SK-N-SH treated with all-trans-retinoic acid at 6 μM for 48 hours (cell line): ENCODE measurements around the gene C17orf107.
A peak's percentile ranks its signal among the peaks of the same experiment; 100 is the strongest.

Source experiments
- ATAC-seq: fragments of 200-7000 bp; cut with Tn5 transposase; 3 replicates; pipeline ENCODE4 v1.9.1; 2020; ENCODE audit warnings: mild to moderate bottlenecking, moderate library complexity
- ARNTL ChIP-seq: fragments of 450-650 bp; formaldehyde crosslinking; IDR thresholded peaks from 2 replicates; pipeline ENCODE4 v1.5.0; 2020; ENCODE audit warnings: low read depth, mild to moderate bottlenecking, moderate library complexity, borderline replicate concordance
- BACH2 ChIP-seq: fragments of 250-450 bp; sonication (Bioruptor Pico); IDR thresholded peaks from 2 replicates; pipeline ENCODE4 v1.9.0; 2021; ENCODE audit warnings: mild to moderate bottlenecking, borderline replicate concordance
- CREB5 ChIP-seq: fragments of 250-450 bp; sonication (Bioruptor Pico); IDR thresholded peaks from 2 replicates; pipeline ENCODE4 v1.5.1; 2020; ENCODE audit warnings: low read depth, mild to moderate bottlenecking, moderate library complexity
- CSRNP3 ChIP-seq: fragments of 250-450 bp; sonication (Bioruptor Pico); IDR thresholded peaks from 2 replicates; pipeline ENCODE4 v1.5.1; 2021; ENCODE audit warnings: mild to moderate bottlenecking, moderate library complexity
- ESRRG ChIP-seq: fragments of 250-450 bp; sonication (Bioruptor Pico); IDR thresholded peaks from 2 replicates; pipeline ENCODE4 v1.6.1; 2021; ENCODE audit warnings: mild to moderate bottlenecking
- GLIS3 ChIP-seq: fragments of 250-450 bp; sonication (Bioruptor Pico); IDR thresholded peaks from 2 replicates; pipeline ENCODE4 v1.5.0; 2020; ENCODE audit warnings: mild to moderate bottlenecking, moderate library complexity
- ISL1 ChIP-seq: fragments of 250-450 bp; sonication (Bioruptor Pico); IDR thresholded peaks from 2 replicates; pipeline ENCODE4 v2.1.2; 2022; ENCODE audit warnings: mild to moderate bottlenecking, moderate library complexity
- PATZ1 ChIP-seq: fragments of 250-450 bp; sonication (Bioruptor Pico); IDR thresholded peaks from 2 replicates; pipeline ENCODE4 v1.8.0; 2020; ENCODE audit warnings: mild to moderate bottlenecking, moderate library complexity, borderline replicate concordance
- POU6F1 ChIP-seq: fragments of 250-450 bp; sonication (Bioruptor Pico); IDR thresholded peaks from 2 replicates; pipeline ENCODE4 v1.8.0; 2021; ENCODE audit warnings: low read depth, mild to moderate bottlenecking, moderate library complexity, borderline replicate concordance
- PPARA ChIP-seq: fragments of 250-450 bp; sonication (Bioruptor Pico); IDR thresholded peaks from 2 replicates; pipeline ENCODE4 v1.5.0; 2020; ENCODE audit warnings: mild to moderate bottlenecking, borderline replicate concordance
- RARB ChIP-seq: fragments of 250-450 bp; sonication (Bioruptor Pico); IDR thresholded peaks from 2 replicates; pipeline ENCODE4 v1.8.0; 2021; ENCODE audit warnings: mild to moderate bottlenecking, moderate library complexity
- SNAI2 ChIP-seq: fragments of 250-450 bp; sonication (Bioruptor Pico); IDR thresholded peaks from 2 replicates; pipeline ENCODE4 v1.5.0; 2020; ENCODE audit warnings: mild to moderate bottlenecking, moderate library complexity
- TCF4 ChIP-seq: fragments of 250-450 bp; sonication (Bioruptor Pico); IDR thresholded peaks from 2 replicates; pipeline ENCODE4 v1.8.0; 2021; ENCODE audit warnings: mild to moderate bottlenecking, moderate library complexity, borderline replicate concordance
- TOX ChIP-seq: fragments of 250-450 bp; sonication (Bioruptor Pico); IDR thresholded peaks from 2 replicates; pipeline ENCODE4 v1.8.0; 2021; ENCODE audit warnings: mild to moderate bottlenecking, moderate library complexity, borderline replicate concordance
- TSHZ2 ChIP-seq: fragments of 250-450 bp; sonication (Bioruptor Pico); IDR thresholded peaks from 2 replicates; pipeline ENCODE4 v1.5.0; 2020; ENCODE audit warnings: mild to moderate bottlenecking, moderate library complexity
- ZC3H10 ChIP-seq: fragments of 250-450 bp; sonication (Bioruptor Pico); IDR thresholded peaks from 2 replicates; pipeline ENCODE4 v1.5.1; 2021; ENCODE audit warnings: mild to moderate bottlenecking, moderate library complexity
- ZFP3 ChIP-seq: fragments of 250-450 bp; sonication (Bioruptor Pico); IDR thresholded peaks from 2 replicates; pipeline ENCODE4 v1.5.0; 2020; ENCODE audit warnings: mild to moderate bottlenecking, moderate library complexity
- ZFP30 ChIP-seq: fragments of 450-650 bp; formaldehyde crosslinking; IDR thresholded peaks from 2 replicates; pipeline ENCODE4 v1.5.0; 2022; ENCODE audit warnings: mild to moderate bottlenecking, moderate library complexity
- ZNF565 ChIP-seq: fragments of 450-650 bp; formaldehyde crosslinking; conservative IDR thresholded peaks from 2 replicates; pipeline ENCODE4 v1.5.0; 2020; ENCODE audit warnings: low read depth, mild to moderate bottlenecking, moderate library complexity
- ZNF70 ChIP-seq: fragments of 450-650 bp; formaldehyde crosslinking; IDR thresholded peaks from 2 replicates; pipeline ENCODE4 v1.5.0; 2020; ENCODE audit warnings: mild to moderate bottlenecking, moderate library complexity
- ZNF8 ChIP-seq: fragments of 450-650 bp; formaldehyde crosslinking; IDR thresholded peaks from 2 replicates; pipeline ENCODE4 v1.5.0; 2020; ENCODE audit warnings: mild to moderate bottlenecking, moderate library complexity

Gene C17orf107

GRCh38 chr17:4940555-4941318, 41.4 kb downstream of the C17orf107 start:
- no peak for TF ChIP-seq TOX
- TF ChIP-seq TSHZ2 (CRISPR knock-in tag), result no peak
- no peak for TF ChIP-seq POU6F1
- no peak for TF ChIP-seq GLIS3 (CRISPR knock-in tag)
- ATAC-seq, result peak; percentile 73

GRCh38 chr17:4941319-4941610, 41.9 kb downstream of the C17orf107 start:
- no peak for ATAC-seq
- TF ChIP-seq ZNF8 (CRISPR knock-in tag) (no peak), RARB (CRISPR knock-in tag) (no peak), ZFP3 (no peak), BACH2 (CRISPR knock-in tag) (no peak)
- TF ChIP-seq, all 23 proteins: peak for 0

GRCh38 chr17:4942760-4943508, 43.6 kb downstream of the C17orf107 start:
- ATAC-seq, result no peak
- TF ChIP-seq ESRRG (no peak), PPARA (no peak), CSRNP3 (CRISPR knock-in tag) (no peak), POU6F1 (no peak), ZFP30 (CRISPR knock-in tag) (no peak), BACH2 (CRISPR knock-in tag) (no peak), PATZ1 (CRISPR knock-in tag) (no peak), ZNF70 (no peak), ARNTL (CRISPR knock-in tag) (no peak), ISL1 (CRISPR knock-in tag) (no peak), ZFP3 (no peak), ZNF8 (CRISPR knock-in tag) (no peak), SNAI2 (CRISPR knock-in tag) (no peak)

GRCh38 chr17:4944163-4944553, 44.8 kb downstream of the C17orf107 start:
- TF ChIP-seq SNAI2 (CRISPR knock-in tag) (no peak), PATZ1 (CRISPR knock-in tag) (no peak), CSRNP3 (CRISPR knock-in tag) (no peak), GLIS3 (CRISPR knock-in tag) (no peak), ZNF565 (CRISPR knock-in tag) (no peak), ZC3H10 (CRISPR knock-in tag) (no peak), CREB5 (CRISPR knock-in tag) (no peak), ESRRG (no peak), BACH2 (CRISPR knock-in tag) (no peak), TCF4 (CRISPR knock-in tag) (no peak)
- no peak for ATAC-seq
